ENCODE data around the gene ATG16L1.
"Not testable (repeated sequence)": the region's sequence is repeated elsewhere in the genome, so short reads cannot be mapped to it uniquely, and the experiment has no call there.

The ATG16L1 gene

DNA sequence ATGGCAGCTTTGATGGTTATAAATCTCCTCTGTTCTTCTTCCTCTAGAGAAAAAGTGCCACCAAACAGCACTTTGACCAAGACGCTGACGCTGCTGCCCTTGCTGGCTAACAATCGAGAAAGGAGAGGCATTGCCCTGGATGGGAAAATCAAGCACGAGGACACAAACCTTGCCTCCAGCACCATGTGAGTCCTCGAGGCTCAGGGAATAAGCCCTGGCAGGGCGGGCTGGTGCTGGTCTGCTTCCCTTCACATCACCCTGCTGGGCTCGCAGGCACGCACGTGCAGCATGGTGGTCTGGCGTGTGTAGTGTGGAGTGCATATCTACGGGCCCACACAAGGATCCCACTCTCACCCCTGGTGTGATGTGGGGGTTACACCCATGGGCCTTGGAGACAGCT, 83.4 kb downstream of the ATG16L1 start:
- no peak for DNase-seq (ENCODE audit: low spot score)

DNA sequence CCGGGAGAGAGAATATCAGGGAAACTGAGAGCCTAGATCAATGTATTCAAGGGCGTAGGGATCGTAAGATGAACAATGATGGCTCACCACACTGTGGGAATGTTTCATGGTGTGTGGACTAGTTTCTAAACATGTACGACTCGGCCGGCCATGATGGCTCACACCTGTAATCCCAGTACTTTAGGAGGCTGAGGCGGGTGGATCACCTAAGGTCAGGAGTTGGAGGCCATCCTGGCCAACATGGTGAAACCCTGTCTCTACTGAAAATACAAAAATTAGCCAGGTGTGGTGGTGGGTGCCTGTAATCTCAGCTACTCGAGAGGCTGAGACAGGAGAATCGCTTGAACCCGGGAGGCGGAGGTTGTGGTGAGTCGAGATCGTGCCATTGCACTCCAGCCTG, 84.6 kb downstream of the ATG16L1 start:
- DNase-seq (ENCODE audit: low spot score), result not testable (repeated sequence)

DNA sequence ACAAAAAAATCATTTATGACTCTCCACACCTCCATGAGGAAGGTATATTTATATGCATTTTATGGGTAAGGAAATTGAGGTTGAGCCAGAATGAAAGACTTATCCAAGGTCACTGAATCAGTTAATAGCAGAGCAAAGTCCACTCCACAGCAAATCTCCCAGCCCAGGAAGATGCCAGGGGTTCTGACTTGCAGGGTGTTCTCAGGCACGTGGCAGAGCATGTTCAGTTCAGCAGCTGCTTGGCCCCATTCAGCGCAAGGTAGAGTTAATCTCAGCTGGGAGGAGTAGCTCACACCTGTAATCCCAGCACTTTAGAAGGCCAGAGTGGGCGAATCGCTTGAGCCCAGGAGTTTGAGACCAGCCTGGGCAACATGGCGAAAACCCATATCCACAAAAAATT, 85.1 kb downstream of the ATG16L1 start:
- no peak for DNase-seq (ENCODE audit: low spot score)

DNA sequence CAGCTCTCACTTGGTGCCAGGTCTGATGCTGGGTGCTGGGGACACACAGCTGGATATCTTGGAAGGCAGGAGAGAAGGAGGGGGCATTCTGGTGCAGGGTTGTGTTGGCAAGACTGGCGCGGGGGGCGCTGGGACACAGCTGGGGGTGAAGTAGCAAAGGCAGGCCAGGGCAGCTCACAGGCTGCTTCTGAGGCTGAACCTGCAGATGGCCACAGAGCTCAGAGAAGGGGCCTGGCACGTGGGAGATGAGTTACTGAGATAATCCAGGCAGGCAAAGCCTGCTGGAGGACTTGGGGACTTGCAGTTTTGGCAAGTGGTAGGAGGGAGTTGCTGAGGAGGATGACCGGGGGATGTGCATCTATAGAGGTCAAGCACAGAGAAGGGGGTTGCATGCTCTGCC, 86.6 kb downstream of the ATG16L1 start:
- no peak for DNase-seq (ENCODE audit: low spot score)

DNA sequence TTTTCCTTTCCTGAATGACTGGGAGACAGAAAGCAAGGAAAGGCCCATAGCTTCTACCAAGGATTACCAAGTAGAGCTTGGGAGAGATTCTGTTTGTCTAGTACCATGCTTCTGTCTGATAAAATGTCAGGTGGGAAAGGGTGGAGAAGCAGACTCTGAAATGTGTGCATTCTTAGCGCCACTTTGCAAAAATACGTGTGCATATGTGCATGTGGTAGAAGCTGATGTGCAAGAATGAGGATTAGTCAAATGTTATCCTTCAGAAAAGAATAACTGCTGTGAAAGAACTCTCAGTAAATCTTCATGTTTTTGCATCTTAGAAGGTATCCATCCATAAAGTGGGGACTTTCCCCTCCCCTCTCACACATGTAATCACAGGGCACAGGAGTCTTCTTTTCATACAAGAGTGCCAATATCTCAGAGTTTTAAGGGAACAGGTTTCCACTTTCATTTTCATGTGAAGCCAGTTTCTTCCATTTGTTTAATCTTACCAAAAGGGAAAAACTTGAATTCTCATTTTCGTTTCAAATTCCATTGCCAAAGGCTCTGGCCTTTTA, 87.4 kb downstream of the ATG16L1 start:
- DNase-seq (ENCODE audit: low spot score), result no peak

DNA sequence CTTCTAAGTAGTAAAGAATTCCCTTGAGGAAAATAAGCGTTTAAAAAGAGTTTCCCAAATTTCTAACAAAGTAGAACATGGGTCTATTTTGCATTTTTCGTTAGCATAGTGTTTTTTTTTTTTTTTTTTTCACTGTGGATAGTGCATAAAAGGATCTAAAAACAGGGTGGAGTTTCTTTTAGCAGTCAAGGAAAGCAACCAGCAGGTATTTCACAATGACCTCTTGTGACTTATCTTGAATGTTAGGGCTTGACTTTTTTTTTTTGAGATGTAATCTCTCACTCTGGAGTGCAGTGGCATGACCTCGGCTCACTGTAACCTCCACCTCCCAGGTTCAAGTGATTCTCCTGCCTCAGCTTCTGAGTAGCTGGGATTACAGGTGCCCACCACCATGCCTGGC, 88.0 kb downstream of the ATG16L1 start:
- DNase-seq (ENCODE audit: low spot score), result no peak

DNA sequence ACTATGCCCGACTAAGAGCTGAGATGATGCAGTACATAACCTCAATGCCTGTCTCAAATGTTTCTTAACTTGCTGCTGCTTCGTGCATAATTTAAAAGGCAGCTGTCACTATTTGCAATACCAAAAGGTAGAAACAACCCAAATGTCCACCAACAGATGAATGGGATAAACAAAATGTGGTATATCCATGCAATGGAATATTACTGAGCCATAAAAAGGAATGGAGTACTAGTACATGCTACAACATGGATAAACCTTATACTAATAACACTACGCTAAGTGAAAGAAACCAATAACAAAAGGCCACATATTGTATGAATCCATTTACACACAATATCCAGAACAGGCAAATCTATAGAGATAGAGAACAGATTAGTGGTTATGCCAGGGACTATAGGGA, 89.8 kb downstream of the ATG16L1 start:
- DNase-seq (ENCODE audit: low spot score), result no peak

DNA sequence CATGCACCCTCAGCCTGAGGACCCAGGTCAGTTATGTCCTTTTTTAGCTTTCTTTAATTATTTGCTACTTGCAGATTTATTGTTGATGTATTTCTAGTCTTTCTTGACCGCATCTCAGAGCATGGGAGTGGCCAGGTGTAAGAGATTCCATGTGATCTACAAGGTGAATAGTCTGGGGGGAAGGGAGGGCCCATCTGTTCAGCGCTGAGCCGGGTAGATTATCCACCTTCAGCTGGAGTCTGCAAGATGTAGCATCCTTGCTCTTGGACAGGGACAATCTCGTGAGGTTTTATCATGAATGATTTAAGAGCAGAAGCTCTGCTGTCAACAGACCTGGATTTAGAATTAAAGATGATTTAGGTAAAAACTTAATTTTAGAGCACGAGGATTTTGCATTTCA, 90.8 kb downstream of the ATG16L1 start:
- DNase-seq (ENCODE audit: low spot score), result no peak

DNA sequence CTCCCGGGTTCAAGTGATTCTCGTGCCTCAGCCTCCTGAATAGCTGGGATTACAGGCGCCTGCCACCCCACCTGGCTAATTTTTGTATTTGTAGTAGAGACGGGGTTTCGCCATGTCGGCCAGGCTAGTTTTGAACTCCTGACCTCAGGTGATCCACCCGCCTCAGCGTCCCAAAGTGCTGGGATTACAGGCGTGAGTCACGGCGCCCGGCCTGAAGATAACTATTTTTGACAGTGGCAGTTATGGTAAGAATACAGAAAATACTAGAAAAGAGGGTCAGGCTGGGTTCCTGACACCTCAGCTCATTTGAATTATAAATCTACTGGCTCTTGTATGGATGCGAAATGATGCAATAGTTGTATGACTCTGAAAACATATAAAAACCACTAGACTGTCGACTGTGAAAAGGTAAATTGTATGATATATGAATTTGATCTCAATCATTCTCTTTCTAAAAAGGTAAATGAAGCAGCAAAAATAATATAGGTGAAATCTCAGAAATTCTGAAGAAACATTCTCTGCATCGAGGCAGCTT, 91.8 kb downstream of the ATG16L1 start:
- no peak for DNase-seq (ENCODE audit: low spot score)
